Adrenal gland (tissue), 12 donors: ENCODE measurements around the gene HGF. TPM values are rescaled to one million over a fixed set of nuclear protein-coding genes. Genes with fewer than 3 reads are reported as not detected.

Source experiments
- DNase-seq, 7 donors: peaks; one replicate each; pipeline ENCODE4 v3.0.0-alpha.2; 2019 to 2020
- H3K27ac ChIP-seq, 5 donors: fragments of 200-600 bp; sonication (generic) in 4 of 5; 1 replicate in 3 of 5; 2 replicates in 2 of 5; pipeline versions ENCODE4 v1.5.1 to v1.8.0; 2016 to 2020; ENCODE audit warnings: mild to moderate bottlenecking in 1 of 5
- H3K27me3 ChIP-seq: fragments of 200-600 bp; 2 replicates; pipeline ENCODE4 v1.8.0; 2021
- H3K36me3 ChIP-seq, 2 donors: fragments of 200-600 bp; replicated peaks in 1 of 2; 1 replicate in 1 of 2; 2 replicates in 1 of 2; pipeline versions ENCODE4 v1.5.1 to v1.8.0; 2018 to 2022
- H3K4me1 ChIP-seq, 2 donors: fragments of 200-600 bp; replicated peaks in 1 of 2; 1 replicate in 1 of 2; 2 replicates in 1 of 2; pipeline versions ENCODE4 v1.5.1 to v1.8.0; 2018 to 2021
- H3K4me3 ChIP-seq, 4 donors: fragments of 200-600 bp; sonication (generic) in 3 of 4; one replicate each; pipeline ENCODE4 v1.5.1; 2016 to 2018
- H3K9me3 ChIP-seq, 3 donors: fragments of 200-600 bp; sonication (generic) in 1 of 3; replicated peaks in 1 of 3; 1 replicate in 2 of 3; 2 replicates in 1 of 3; pipeline versions ENCODE4 v1.5.1 to v1.8.0; 2016 to 2021
- POLR2A ChIP-seq, 2 donors: fragments of 450-650 bp; IDR thresholded peaks; one replicate each; pipeline ENCODE4 v1.6.1; 2017; ENCODE audit warnings: antibody characterized with exemption in 2 of 2, mild to moderate bottlenecking in 2 of 2, moderate library complexity in 1 of 2
- WGBS, 4 donors: extraction: QIAGEN DNeasy Blood & Tissue Kit in 2 of 4; methylation state at CpG; one replicate each; pipeline versions ENCODE4 v1.1.5 to v1.1.7; 2013 to 2017; 5-methylcytosine and 5-hydroxymethylcytosine counted together
- intact Hi-C, 2 donors: fragments of 100-400 bp; cut with DNase I; formaldehyde crosslinking; loops; one replicate each; pipeline versions ENCODE4 v1.14.1 to v1.15.0; 2022 to 2023
- polyA plus RNA-seq, 3 donors: library from polyadenylated mRNA; stranded (reverse); fragments of 200-250 nt in 2 of 3; fragments of 350-450 nt in 1 of 3; fragmentation: Illumina TruSeq in 1 of 3; extraction: RNeasy Lipid Tissue Mini Kit (QIAGEN cat#74804) in 1 of 3; gene quantifications; one replicate each; pipeline ENCODE4 v1.2.3, GENCODE V29; 2013 to 2014
- total RNA-seq, 9 donors: library from RNA; depleted of rRNA in 4 of 9; stranded (reverse); fragments of >200 nt in 4 of 9; fragments of 120-200 nt in 1 of 9; fragmentation: NEBNext Ultra II Directional in 1 of 9; extraction: Animal tissue kit (Norgen Biotek cat#: 25700) in 1 of 9; gene quantifications; one replicate each; pipeline versions ENCODE4 v1.1.0 to v1.2.4, GENCODE V29; 2013 to 2023
- TF ChIP-seq, protein P1 (sequence below), 6 experiments: fragments of 450-650 bp in 4 of 6; fragments of 200-600 bp in 2 of 6; sonication (generic) in 1 of 6; IDR thresholded peaks; 1 replicate in 5 of 6; 2 replicates in 1 of 6; pipeline versions ENCODE4 v1.5.1 to v1.8.0; 2016 to 2021; ENCODE audit warnings: antibody characterized with exemption in 6 of 6, mild to moderate bottlenecking in 2 of 6, moderate library complexity in 1 of 6
- donor health status: healthy with polysubstance abuse.
- donor health status: Bipolar disorder and iron deficiency.
- donor health status: DM: yes; HTN: yes; CAD: no.
- donor health status: DM: no; HTN: no; CAD: no.
- donor health status: DM: no; HTN: no; CAD: no.
- donor health status: DM: yes; HTN: yes; CAD: no.

Gene HGF
- total and polyA plus RNA-seq, 12 donors: 3.7 to 157 (median 71.2) TPM

DNA sequence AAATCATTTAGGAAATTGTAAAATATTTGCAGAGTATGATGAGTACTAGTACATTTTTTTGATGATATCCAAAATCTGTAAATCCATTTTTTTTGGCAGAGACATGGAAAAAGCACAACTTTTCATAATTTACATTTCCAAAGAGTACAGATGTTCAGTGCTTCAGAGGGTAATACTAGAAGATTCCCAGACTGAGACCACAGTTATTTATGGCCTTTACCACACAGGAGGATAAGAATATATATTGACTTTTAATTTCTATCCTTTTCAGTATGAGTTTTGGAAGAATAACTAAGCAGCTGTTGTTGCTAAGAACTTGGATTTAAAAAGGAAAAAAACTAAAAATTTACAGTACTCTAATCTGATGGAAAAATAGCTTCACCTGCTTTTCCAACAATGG, 61.9 kb downstream of the HGF start:
- DNase-seq: no peak
- no peak overlapping the region for H3K27ac ChIP-seq
- H3K36me3 ChIP-seq: no peaks in the 10 kb centered on the region
- no peak overlapping the region for H3K4me3 ChIP-seq
- TF ChIP-seq, protein P1, sequence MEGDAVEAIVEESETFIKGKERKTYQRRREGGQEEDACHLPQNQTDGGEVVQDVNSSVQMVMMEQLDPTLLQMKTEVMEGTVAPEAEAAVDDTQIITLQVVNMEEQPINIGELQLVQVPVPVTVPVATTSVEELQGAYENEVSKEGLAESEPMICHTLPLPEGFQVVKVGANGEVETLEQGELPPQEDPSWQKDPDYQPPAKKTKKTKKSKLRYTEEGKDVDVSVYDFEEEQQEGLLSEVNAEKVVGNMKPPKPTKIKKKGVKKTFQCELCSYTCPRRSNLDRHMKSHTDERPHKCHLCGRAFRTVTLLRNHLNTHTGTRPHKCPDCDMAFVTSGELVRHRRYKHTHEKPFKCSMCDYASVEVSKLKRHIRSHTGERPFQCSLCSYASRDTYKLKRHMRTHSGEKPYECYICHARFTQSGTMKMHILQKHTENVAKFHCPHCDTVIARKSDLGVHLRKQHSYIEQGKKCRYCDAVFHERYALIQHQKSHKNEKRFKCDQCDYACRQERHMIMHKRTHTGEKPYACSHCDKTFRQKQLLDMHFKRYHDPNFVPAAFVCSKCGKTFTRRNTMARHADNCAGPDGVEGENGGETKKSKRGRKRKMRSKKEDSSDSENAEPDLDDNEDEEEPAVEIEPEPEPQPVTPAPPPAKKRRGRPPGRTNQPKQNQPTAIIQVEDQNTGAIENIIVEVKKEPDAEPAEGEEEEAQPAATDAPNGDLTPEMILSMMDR (IDR thresholded peaks at IDR 0.05): no peak
- no peak for TF ChIP-seq POLR2A (IDR thresholded peaks at IDR 0.05)
- H3K4me1 ChIP-seq: no peaks in the 10 kb centered on the region
- H3K27me3 ChIP-seq: no peaks in the 10 kb centered on the region
- H3K9me3 ChIP-seq: no peaks in the 10 kb centered on the region
- intact Hi-C loops: no loop called here

DNA sequence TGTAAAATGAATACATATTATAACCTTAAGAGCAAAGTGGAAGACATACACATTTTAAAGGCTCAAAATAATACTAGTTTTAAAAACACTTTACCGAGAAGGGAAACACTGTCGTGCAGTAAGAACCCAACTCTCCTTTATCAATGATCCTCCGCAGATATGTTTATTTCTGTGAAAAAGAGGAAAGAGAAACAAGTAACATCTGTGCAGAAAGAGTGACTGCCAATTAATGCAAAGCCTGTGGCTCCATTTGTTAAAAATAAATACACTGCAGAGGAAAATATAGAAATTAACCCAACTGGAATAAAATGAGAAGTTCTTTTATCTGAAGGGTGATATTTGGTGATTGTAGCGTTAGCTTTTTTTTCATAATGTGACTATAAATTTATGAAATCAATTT, 62.7 kb downstream of the HGF start:
- no peaks in the 10 kb centered on the region for H3K4me1 ChIP-seq
- intact Hi-C loops: no loop called here
- no peak for TF ChIP-seq POLR2A (IDR thresholded peaks at IDR 0.05)
- TF ChIP-seq, protein P1 (IDR thresholded peaks at IDR 0.05): no peak
- H3K36me3 ChIP-seq: no peaks in the 10 kb centered on the region
- H3K27ac ChIP-seq: no peak overlapping the region
- no peak for DNase-seq
- no peaks in the 10 kb centered on the region for H3K27me3 ChIP-seq
- 73 to 88% (median 82%) methylated on average over 4 of the region's 4 CpGs for WGBS, 4 donors
- H3K4me3 ChIP-seq: no peak overlapping the region
- H3K9me3 ChIP-seq: no peaks in the 10 kb centered on the region

DNA sequence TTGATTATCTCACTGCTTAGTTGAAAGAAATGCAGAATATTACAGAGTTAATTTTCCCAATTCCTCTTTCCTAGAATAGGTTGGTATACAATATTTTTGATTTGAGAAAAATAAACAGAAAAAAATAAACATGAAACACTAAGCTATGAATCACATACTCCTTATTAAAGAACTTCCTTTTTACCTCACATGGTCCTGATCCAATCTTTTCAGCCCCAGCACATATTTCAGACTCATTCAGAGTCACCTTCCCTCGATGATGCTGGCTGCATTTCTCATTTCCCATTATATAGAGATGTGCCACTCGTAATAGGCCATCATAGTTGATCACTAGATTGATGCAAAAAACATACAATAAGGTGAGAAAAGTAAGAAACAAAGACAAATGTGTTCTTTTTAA, 64.6 kb downstream of the HGF start:
- Histone ChIP-seq H3K4me3 (no peak overlapping the region), H3K27me3 (no peaks in the 10 kb centered on the region), H3K9me3 (no peaks in the 10 kb centered on the region), H3K27ac (no peak overlapping the region), H3K4me1 (no peaks in the 10 kb centered on the region), H3K36me3 (no peaks in the 10 kb centered on the region)
- intact Hi-C loops: no loop called here
- 68 to 76% (median 73%) methylated on average over 2 of the region's 2 CpGs for WGBS, 4 donors
- DNase-seq: no peak
- TF ChIP-seq, protein P1 (IDR thresholded peaks at IDR 0.05): no peak
- TF ChIP-seq POLR2A (IDR thresholded peaks at IDR 0.05): no peak

DNA sequence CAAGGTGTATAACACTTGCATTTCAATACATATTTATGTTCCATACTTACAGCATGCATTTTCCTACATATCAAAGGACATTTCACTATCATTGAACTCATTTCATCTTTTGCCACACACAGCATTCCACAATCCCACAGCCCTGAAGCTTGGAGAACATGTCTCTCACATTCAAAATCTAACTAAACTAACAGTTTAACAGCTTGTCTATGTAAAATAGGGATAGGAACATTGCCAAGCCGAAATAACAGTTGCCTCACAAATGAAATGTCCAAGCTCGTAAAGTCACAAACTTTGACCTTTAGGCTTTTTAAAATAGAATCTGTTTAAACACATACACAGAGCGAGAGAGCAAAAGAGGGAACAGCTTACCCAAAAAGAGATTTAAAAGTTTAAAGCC, 65.3 kb downstream of the HGF start:
- no peaks in the 10 kb centered on the region for H3K36me3 ChIP-seq
- intact Hi-C loops: no loop called here
- no peaks in the 10 kb centered on the region for H3K9me3 ChIP-seq
- 54 to 61% (median 58%) methylated on average over 3 of the region's 3 CpGs for WGBS, 4 donors
- H3K4me3 ChIP-seq: no peak overlapping the region
- no peaks in the 10 kb centered on the region for H3K27me3 ChIP-seq
- no peak for DNase-seq
- no peak for TF ChIP-seq POLR2A (IDR thresholded peaks at IDR 0.05)
- TF ChIP-seq, protein P1 (IDR thresholded peaks at IDR 0.05): no peak
- H3K4me1 ChIP-seq: no peaks in the 10 kb centered on the region
- H3K27ac ChIP-seq: no peak overlapping the region
